Loucy (cell line): Measurements from ENCODE around the gene RAB31.

Experiments
- H2AFZ ChIP-seq: fragments of 200-600 bp; sonication (generic); 2 replicates; pipeline ENCODE4 v1.6.0; 2016; ENCODE audit warnings: antibody characterized with exemption, mild to moderate bottlenecking, low read length, moderate library complexity
- H3F3A ChIP-seq: fragments of 200-600 bp; 2 replicates; pipeline ENCODE4 v1.6.0; 2016; ENCODE audit warnings: antibody characterized with exemption, low read depth, mild to moderate bottlenecking
- H3K27me3 ChIP-seq: fragments of 200-600 bp; sonication (generic); 2 replicates; pipeline ENCODE4 v1.6.1; 2014; ENCODE audit warnings: low read length, mild to moderate bottlenecking; ENCODE audit not compliant: insufficient read depth, poor library complexity, severe bottlenecking
- H3K36me3 ChIP-seq: fragments of 200-600 bp; sonication (generic); 2 replicates; pipeline ENCODE4 v1.6.1; 2016; ENCODE audit warnings: low read length; ENCODE audit not compliant: insufficient read depth
- H3K4me1 ChIP-seq: fragments of 200-600 bp; sonication (generic); 2 replicates; pipeline ENCODE4 v1.5.1; 2014; ENCODE audit warnings: low read length, mild to moderate bottlenecking; ENCODE audit not compliant: insufficient read depth, poor library complexity, severe bottlenecking
- H3K4me2 ChIP-seq: fragments of 200-600 bp; sonication (generic); 2 replicates; pipeline ENCODE4 v1.6.0; 2014; ENCODE audit warnings: antibody characterized with exemption, low read length, low read depth, mild to moderate bottlenecking; ENCODE audit not compliant: poor library complexity, severe bottlenecking
- H3K4me3 ChIP-seq: fragments of 200-600 bp; sonication (generic); 2 replicates; pipeline ENCODE4 v1.5.1; 2014; ENCODE audit warnings: low read length, mild to moderate bottlenecking, mixed read lengths; ENCODE audit not compliant: poor library complexity, severe bottlenecking
- H3K79me2 ChIP-seq: fragments of 200-600 bp; sonication (generic); 2 replicates; pipeline ENCODE4 v1.6.1; 2014; ENCODE audit warnings: low read length; ENCODE audit not compliant: insufficient read depth
- H3K9ac ChIP-seq: fragments of 200-600 bp; sonication (generic); 2 replicates; pipeline ENCODE4 v1.6.0; 2014; ENCODE audit warnings: mild to moderate bottlenecking, low read depth, low read length, moderate library complexity; ENCODE audit not compliant: poor library complexity, severe bottlenecking
- H3K9me2 ChIP-seq: fragments of 200-600 bp; sonication (generic); replicated peaks from 2 replicates; pipeline ENCODE4 v1.6.1; 2016; ENCODE audit warnings: low read depth, low read length, mixed read lengths
- H3K9me3 ChIP-seq: fragments of 200-600 bp; sonication (generic); 2 replicates; pipeline ENCODE4 v1.6.1; 2014; ENCODE audit warnings: mild to moderate bottlenecking, antibody characterized with exemption, low read length, low read depth; ENCODE audit not compliant: insufficient read depth
- H4K20me1 ChIP-seq: fragments of 200-600 bp; sonication (generic); 2 replicates; pipeline ENCODE4 v1.6.0; 2014; ENCODE audit warnings: antibody characterized with exemption, low read length, mild to moderate bottlenecking; ENCODE audit not compliant: insufficient read depth, poor library complexity, severe bottlenecking
- CTCF ChIP-seq: fragments of 200-600 bp; sonication (generic); conservative IDR thresholded peaks from 2 replicates; pipeline ENCODE4 v1.5.1; 2014; ENCODE audit warnings: mild to moderate bottlenecking, antibody characterized with exemption, low read length
- EZH2phosphoT487 ChIP-seq: fragments of 200-600 bp; IDR thresholded peaks from 2 replicates; pipeline ENCODE4 v1.6.1; 2018; ENCODE audit warnings: antibody characterized with exemption, mild to moderate bottlenecking, moderate library complexity, borderline replicate concordance

Gene RAB31

GRCh38 chr18:9696701-9697100 lies 11.4 kb upstream of the RAB31 start:
- H3K9ac ChIP-seq, result no peak overlapping the region
- H3K27me3 ChIP-seq, result no peaks in the 10 kb centered on the region
- no peaks in the 10 kb centered on the region for H3K36me3 ChIP-seq
- TF ChIP-seq EZH2phosphoT487, result no peak
- no peak for TF ChIP-seq CTCF
- no peaks in the 10 kb centered on the region for H3K79me2 ChIP-seq
- H3K4me3 ChIP-seq, result no peak overlapping the region
- H3K9me2 ChIP-seq, result no peaks in the 10 kb centered on the region
- H2AFZ ChIP-seq, result no peak overlapping the region
- no peaks in the 10 kb centered on the region for H3F3A ChIP-seq
- no peaks in the 10 kb centered on the region for H4K20me1 ChIP-seq
- no peaks in the 10 kb centered on the region for H3K4me1 ChIP-seq
- no peaks in the 10 kb centered on the region for H3K9me3 ChIP-seq
- H3K4me2 ChIP-seq, result no peak overlapping the region

DNA sequence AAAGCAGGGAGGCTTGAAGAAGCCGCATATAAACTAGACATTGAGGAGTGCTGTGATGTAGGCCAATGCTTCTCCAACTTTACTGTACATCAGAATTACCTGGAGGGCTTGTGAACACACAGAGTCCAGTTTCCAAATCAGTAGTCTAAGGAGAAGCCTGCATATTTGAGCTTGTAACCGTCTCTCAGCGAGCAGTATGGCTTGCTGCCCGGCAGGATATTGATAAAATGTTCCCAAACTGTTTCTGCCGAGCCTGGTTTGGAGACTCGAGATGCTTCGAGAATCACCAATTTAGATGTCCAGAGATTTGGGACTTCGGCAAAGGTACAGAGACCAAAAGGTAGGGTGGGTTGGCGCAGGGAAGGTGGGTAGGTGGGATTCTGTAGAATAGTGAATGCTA lies 11.0 kb upstream of the RAB31 start:
- Histone ChIP-seq H3K79me2 (no peaks in the 10 kb centered on the region), H3K27me3 (no peaks in the 10 kb centered on the region), H3K4me1 (no peaks in the 10 kb centered on the region), H3K9me2 (no peaks in the 10 kb centered on the region), H3K4me3 (no peak overlapping the region), H3K9me3 (no peaks in the 10 kb centered on the region), H4K20me1 (no peaks in the 10 kb centered on the region), H2AFZ (no peak overlapping the region), H3F3A (no peaks in the 10 kb centered on the region), H3K36me3 (no peaks in the 10 kb centered on the region), H3K9ac (no peak overlapping the region), H3K4me2 (no peak overlapping the region)
- TF ChIP-seq EZH2phosphoT487, result no peak
- no peak for TF ChIP-seq CTCF

- Histone ChIP-seq H2AFZ (no peak overlapping the region), H4K20me1 (no peaks in the 10 kb centered on the region), H3K9ac (no peak overlapping the region), H3K27me3 (no peaks in the 10 kb centered on the region), H3K36me3 (no peaks in the 10 kb centered on the region), H3K4me2 (no peak overlapping the region), H3F3A (no peaks in the 10 kb centered on the region), H3K4me3 (no peak overlapping the region), H3K9me2 (no peaks in the 10 kb centered on the region), H3K79me2 (no peaks in the 10 kb centered on the region), H3K4me1 (no peaks in the 10 kb centered on the region), H3K9me3 (no peaks in the 10 kb centered on the region)
- no peak for TF ChIP-seq EZH2phosphoT487
- TF ChIP-seq CTCF, result no peak
These were observed 9.6 kb upstream of the RAB31 start for GRCh38 chr18:9698497-9698896.
